ENCODE data around the gene SPATA9. TPM values are rescaled to one million over a fixed set of nuclear protein-coding genes. Genes with fewer than 3 reads are reported as not detected.
"Not testable (repeated sequence)": the region's sequence is repeated elsewhere in the genome, so short reads cannot be mapped to it uniquely, and the experiment has no call there.

The SPATA9 gene
- total and polyA plus RNA-seq, 2 donors (not counting 1 experiment from before 2014, with no cell fraction given), result not detected

DNA sequence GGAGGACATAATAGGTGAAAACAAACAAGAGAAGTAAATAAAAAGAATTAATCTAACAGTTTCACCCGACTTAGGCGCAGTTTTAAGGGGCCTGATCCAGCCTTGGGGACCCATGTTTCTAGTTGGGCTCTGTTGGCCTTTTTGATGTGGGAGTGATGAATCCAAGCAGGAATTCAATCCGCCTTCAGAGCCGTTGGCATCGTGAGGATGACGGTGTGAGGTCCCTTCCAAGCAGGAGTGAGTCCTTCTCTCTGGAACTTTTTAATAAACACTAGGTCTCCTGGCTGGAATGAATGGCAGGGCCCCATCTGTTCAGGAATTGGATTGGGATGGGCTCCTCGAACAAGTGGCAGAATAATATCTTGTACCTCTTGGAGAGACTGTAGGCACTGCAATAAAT, 26.1 kb upstream of the SPATA9 start:
- Histone ChIP-seq H2AFZ (ENCODE audit: insufficient read depth, low read depth, low read length, poor library complexity, severe bottlenecking) (no peak overlapping the region), H3K36me3 (replicated peaks in 1 of 2; ENCODE audit: control extremely low read depth in 1 of 2, control insufficient read depth in 1 of 2, extremely low read depth in 1 of 2, insufficient read depth in 2 of 2, low read length in 1 of 2) (no peaks in the 10 kb centered on the region), H4K20me1 (ENCODE audit: control insufficient read depth, insufficient read depth, low read length, poor library complexity, severe bottlenecking) (no peaks in the 10 kb centered on the region), H3K4me1 (ENCODE audit: control insufficient read depth in 2 of 2, insufficient read depth in 2 of 2, low read length in 2 of 2) (no peaks in the 10 kb centered on the region), H3K27me3 (replicated peaks in 1 of 4; ENCODE audit: control extremely low read depth in 1 of 4, control insufficient read depth in 3 of 4, insufficient read depth in 4 of 4, low read length in 3 of 4) (no peaks in the 10 kb centered on the region), H3K4me3 (ENCODE audit: control extremely low read depth in 1 of 5, extremely low read depth in 1 of 5, insufficient read depth in 1 of 5, low read depth in 2 of 5, low read length in 4 of 5) (no peak overlapping the region), H3K79me2 (ENCODE audit: control insufficient read depth, insufficient read depth, low read length) (no peaks in the 10 kb centered on the region), H3K9ac (ENCODE audit: low read length) (no peak overlapping the region), H3K4me2 (replicated peaks; ENCODE audit: low read depth, low read length, poor library complexity, severe bottlenecking) (no peak overlapping the region), H3K9me3 (ENCODE audit: control extremely low read depth in 1 of 3, control insufficient read depth in 2 of 3, insufficient read depth in 1 of 3, low read length in 2 of 3) (no peaks in the 10 kb centered on the region), H3K27ac (ENCODE audit: low read length in 2 of 2) (no peak overlapping the region)
- TF ChIP-seq EZH2 (IDR thresholded peaks at IDR 0.05; ENCODE audit: borderline replicate concordance, insufficient read depth, low read depth, low read length, poor library complexity, severe bottlenecking), result no peak
- TF ChIP-seq, protein P1, sequence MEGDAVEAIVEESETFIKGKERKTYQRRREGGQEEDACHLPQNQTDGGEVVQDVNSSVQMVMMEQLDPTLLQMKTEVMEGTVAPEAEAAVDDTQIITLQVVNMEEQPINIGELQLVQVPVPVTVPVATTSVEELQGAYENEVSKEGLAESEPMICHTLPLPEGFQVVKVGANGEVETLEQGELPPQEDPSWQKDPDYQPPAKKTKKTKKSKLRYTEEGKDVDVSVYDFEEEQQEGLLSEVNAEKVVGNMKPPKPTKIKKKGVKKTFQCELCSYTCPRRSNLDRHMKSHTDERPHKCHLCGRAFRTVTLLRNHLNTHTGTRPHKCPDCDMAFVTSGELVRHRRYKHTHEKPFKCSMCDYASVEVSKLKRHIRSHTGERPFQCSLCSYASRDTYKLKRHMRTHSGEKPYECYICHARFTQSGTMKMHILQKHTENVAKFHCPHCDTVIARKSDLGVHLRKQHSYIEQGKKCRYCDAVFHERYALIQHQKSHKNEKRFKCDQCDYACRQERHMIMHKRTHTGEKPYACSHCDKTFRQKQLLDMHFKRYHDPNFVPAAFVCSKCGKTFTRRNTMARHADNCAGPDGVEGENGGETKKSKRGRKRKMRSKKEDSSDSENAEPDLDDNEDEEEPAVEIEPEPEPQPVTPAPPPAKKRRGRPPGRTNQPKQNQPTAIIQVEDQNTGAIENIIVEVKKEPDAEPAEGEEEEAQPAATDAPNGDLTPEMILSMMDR (IDR thresholded peaks at IDR 0.05), result no peak
- Mint-ChIP-seq H3K27me3 (no peaks in the 10 kb centered on the region), H3K4me1 (no peaks in the 10 kb centered on the region), H3K4me3 (no peak overlapping the region), H3K9me3 (ENCODE audit: insufficient read depth) (no peaks in the 10 kb centered on the region), H3K27ac (no peak overlapping the region)
- DNase-seq (no peak), ATAC-seq (ENCODE audit: low read depth) (no peak)
- intact Hi-C loops (cut with micrococcal nuclease), result no loop called here
- POLR2A ChIA-PET, result no interaction called here
- CTCF ChIA-PET, result no interaction called here
- WGBS (ENCODE audit: insufficient coverage), result 88% methylated on average over 3 of the region's 7 CpGs

DNA sequence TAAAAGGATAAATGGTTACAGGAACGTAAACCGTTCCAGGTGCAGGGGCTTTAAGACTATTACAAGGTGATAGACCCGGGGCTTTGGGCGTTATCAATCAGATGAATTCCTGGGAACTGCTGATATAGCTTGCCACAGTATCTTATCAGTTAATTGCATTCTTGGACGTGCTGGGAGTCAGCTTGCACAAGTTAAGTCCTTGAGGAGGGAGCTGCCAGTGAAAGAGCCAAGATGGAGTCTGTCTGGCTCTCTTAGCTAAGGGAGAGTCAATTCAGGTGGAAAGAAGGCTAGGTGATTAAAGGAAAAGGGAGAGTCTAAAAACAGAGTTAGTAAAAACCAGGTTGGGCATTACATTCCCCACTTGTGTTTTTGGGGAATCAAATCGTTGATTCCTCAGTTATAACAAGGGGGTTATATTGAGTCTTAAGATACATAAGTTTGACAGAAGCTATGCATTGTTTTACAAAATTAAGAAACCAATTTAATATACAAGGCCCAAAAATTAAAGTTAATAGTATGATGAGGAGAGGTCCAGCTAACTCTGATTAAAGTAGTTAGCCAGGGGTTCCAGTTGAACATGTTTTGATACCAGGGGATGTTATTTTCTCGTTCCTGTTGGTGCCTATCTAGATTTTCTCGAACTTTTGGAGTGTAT, 24.9 kb upstream of the SPATA9 start:
- H3K27ac ChIP-seq (ENCODE audit: low read length in 2 of 2); H3K9ac ChIP-seq (ENCODE audit: low read length); ATAC-seq (ENCODE audit: low read depth); H3K4me1 Mint-ChIP-seq; H3K27ac Mint-ChIP-seq; H3K4me3 ChIP-seq (ENCODE audit: control extremely low read depth in 1 of 5, extremely low read depth in 1 of 5, insufficient read depth in 1 of 5, low read depth in 2 of 5, low read length in 4 of 5); H3K79me2 ChIP-seq (ENCODE audit: control insufficient read depth, insufficient read depth, low read length); H3K4me2 ChIP-seq (replicated peaks; ENCODE audit: low read depth, low read length, poor library complexity, severe bottlenecking); POLR2A ChIA-PET; DNase-seq; H3K4me1 ChIP-seq (ENCODE audit: control insufficient read depth in 2 of 2, insufficient read depth in 2 of 2, low read length in 2 of 2); H3K4me3 Mint-ChIP-seq; H3K27me3 ChIP-seq (replicated peaks in 1 of 4; ENCODE audit: control extremely low read depth in 1 of 4, control insufficient read depth in 3 of 4, insufficient read depth in 4 of 4, low read length in 3 of 4); CTCF ChIA-PET; H3K9me3 Mint-ChIP-seq (ENCODE audit: insufficient read depth); H3K27me3 Mint-ChIP-seq; intact Hi-C loops (cut with micrococcal nuclease); H3K36me3 ChIP-seq (replicated peaks in 1 of 2; ENCODE audit: control extremely low read depth in 1 of 2, control insufficient read depth in 1 of 2, extremely low read depth in 1 of 2, insufficient read depth in 2 of 2, low read length in 1 of 2); H2AFZ ChIP-seq (ENCODE audit: insufficient read depth, low read depth, low read length, poor library complexity, severe bottlenecking); H3K9me3 ChIP-seq (ENCODE audit: control extremely low read depth in 1 of 3, control insufficient read depth in 2 of 3, insufficient read depth in 1 of 3, low read length in 2 of 3); H4K20me1 ChIP-seq (ENCODE audit: control insufficient read depth, insufficient read depth, low read length, poor library complexity, severe bottlenecking): not testable (repeated sequence)
- 84% methylated on average over 3 of the region's 8 CpGs for WGBS (ENCODE audit: insufficient coverage)

Measured in B cell (primary cell).